Stimulated activated CD8-positive, alpha-beta memory T cell treated with anti-CD3 and anti-CD28 coated beads, Interleukin-7, amount 100 ng/mL, for 1 hour (primary cell): Measurements from ENCODE around the gene UBTD2.

Source experiments
- DNase-seq, 2 donors: peaks; one replicate each; pipeline ENCODE4 v3.0.0-alpha.2; 2020; ENCODE audit warnings: low read depth in 2 of 2

The UBTD2 gene

GRCh38 chr5:172194985-172195774, 88.4 kb downstream of the UBTD2 start:
- no peak for DNase-seq

DNA sequence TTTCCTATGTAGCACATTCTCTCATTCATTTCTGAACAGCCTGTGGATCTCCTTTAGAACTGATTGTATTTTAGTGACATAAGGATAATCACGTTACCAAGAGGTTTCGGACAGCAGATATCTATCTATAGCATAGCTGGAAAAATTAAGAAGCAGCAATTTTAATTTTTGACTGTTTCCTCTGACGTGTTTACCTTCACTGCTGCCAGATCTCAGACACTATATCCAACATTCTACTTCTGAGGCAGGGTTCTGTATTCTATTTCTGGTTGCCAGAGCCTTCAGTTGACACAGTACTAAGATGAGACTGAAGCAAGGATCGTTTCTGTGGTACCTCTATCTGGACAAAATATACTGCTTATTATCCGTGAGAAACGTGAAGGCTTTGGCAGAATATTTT, 89.7 kb downstream of the UBTD2 start, which contains the start of gene EFCAB9:
TSS of gene EFCAB9 (plus strand) at position 301 of the 400 bp plus-strand sequence. CDS start at position 302, 1 bp downstream.
- no peak for DNase-seq

GRCh38 chr5:172189693-172190296, 93.8 kb downstream of the UBTD2 start:
- DNase-seq: no peak

GRCh38 chr5:172188893-172189692, 94.5 kb downstream of the UBTD2 start:
- DNase-seq: no peak

DNA sequence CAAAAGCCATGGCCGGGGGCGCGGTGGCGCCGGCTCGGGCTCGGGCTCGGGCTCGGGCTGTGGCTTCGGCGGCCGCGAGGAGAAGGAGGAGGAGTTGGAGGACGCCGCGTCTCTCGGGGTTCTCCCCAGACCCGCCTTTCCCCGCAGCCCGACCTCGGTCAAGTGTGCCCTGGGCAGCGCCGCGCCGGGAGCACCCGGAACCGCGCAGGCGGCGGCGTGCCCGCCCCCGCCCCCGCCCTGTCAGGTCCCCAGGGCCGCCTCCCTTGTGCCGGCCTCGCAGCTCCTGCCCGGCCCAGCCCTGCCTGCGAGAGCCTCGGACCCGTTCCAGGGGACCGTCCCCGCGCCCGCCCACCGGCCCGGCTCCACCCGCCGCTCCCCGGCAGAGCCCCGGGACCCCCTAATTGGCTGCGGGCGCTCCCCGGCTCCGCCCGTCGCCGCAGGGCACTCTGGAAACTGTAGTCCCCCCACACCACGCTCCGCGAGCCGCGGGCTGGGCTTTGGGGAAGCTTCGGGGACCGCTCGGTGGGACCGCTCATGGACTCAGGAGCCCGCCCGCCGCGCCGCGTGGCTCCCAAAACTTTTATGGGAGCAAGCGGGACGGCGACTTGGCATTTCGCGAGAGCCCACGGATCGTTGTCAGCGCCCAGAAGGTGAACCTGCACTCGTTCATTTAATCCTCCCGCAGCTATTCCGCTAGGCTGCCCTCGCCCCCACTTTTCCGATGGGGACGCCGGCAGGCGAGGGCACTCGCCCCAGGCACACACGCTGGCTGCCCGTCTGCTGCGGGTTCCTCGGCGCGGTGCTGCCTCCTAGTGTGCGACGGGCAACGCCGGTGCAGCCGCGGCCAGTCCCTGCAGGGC, 95.3 kb downstream of the UBTD2 start, which contains the start of gene STK10:
TSS of gene STK10 (minus strand) at position 192 of the 860 bp plus-strand sequence. CDS start at position 10, 182 bp downstream.
- peak; percentile 72 to 78 for DNase-seq

DNA sequence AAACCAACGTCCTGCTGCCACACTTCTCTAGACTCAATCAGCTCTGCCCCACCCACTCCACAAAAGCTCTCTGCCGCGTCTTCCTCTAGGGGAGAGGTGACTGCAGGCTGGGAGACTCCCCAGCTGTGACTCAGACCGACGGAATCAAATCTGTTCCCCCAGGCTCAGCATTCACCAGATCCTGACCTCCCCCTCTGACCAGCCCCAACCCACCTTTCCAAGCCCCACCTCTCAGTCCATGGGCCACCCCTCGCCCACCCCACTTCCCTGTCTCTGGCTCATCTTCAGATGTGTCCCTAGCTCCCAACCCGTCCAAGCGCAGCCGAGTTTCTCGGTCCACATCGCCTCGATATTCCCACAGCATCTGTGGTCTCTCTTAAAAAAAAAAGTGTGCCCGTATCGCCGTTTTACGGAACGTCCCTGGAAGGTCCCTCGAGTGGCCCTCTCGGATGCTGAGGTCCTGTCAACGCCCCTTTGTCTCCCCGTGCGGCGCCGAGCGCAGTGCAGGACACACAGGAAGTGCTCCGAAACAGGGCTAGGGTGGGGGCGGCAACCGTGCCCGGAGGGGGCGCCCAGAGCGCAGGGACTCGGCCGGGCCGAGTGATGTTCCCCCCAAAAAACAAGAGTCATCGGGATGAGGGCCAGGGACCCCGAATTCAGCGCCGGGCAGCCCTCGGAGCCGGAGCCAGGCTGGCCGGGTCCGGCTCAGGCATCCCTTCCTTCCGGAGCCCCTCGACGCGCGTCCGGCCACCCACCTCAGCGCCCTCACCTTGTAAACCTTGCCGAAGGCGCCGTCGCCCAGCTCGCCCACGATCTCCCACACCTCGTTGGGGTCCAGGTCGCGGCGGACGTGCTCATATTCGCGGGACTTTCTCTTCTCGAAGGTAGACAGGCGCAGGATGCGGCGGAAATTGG, 96.2 kb downstream of the UBTD2 start:
- peak in 1 of 2 donors; percentile 51 for DNase-seq

GRCh38 chr5:172186114-172186695, 97.4 kb downstream of the UBTD2 start:
- DNase-seq: no peak

- DNase-seq: no peak
Measured at GRCh38 chr5:172185096-172185461, 98.5 kb downstream of the UBTD2 start.

DNA sequence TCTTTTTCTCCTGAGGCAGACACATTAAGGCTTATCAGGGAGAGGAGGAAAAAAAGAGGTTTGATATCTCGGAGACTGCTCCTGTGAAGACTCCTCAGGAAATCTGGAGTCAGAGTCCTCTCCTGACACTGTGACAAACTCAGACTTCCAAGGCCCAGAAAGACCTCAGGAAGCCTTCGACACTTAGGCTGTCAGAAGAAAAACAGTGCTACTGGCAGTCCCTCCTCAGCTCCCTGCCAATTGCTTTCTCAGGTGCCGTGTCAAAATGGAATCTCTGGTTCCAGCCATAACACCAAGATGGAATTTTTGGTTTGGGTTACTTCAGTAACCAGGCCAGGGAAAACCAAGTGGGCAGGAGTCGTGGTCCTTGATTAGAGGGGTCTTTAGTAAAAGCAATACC, 99.7 kb downstream of the UBTD2 start:
- no peak for DNase-seq

DNA sequence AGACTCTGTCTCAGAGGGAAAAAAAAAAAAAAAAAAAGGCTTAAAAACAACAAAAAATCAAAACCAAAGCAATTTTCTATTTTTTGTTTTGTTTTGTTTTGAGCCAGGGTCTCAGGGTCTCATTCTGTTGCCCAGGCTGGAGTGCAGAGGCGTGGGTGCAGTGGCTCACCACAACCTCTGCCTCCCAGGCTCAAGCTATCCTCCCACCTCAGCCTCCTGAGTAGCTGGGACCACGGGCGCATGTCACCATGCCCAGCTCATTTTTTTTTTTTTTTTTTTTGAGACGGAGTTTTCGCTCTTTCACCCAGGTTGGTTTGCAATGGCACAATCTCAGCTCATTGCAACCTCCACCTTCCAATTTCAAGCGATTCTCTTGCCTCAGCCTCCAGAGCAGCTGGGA, 101.3 kb downstream of the UBTD2 start:
- no peak for DNase-seq

DNA sequence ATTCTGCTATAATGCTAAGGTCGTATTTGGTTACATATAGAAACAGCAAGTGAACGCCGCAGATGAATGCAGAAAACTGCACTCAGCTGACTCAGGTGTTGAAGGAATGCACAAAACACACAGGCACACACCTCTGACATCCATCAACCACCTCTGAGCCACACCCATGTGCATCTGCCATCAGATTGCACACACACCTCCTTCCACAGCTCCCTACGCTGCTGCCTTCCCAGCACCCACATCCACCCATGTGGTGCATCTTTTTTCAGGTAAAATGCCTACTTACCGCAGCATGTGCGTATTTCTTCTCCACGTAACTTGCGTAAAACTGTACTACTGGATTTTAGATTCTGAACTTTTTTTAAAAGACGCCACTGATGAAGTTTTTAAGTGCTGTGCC, 102.6 kb downstream of the UBTD2 start:
- no peak for DNase-seq

GRCh38 chr5:172178991-172179989, 104.3 kb downstream of the UBTD2 start:
- no peak for DNase-seq

DNA sequence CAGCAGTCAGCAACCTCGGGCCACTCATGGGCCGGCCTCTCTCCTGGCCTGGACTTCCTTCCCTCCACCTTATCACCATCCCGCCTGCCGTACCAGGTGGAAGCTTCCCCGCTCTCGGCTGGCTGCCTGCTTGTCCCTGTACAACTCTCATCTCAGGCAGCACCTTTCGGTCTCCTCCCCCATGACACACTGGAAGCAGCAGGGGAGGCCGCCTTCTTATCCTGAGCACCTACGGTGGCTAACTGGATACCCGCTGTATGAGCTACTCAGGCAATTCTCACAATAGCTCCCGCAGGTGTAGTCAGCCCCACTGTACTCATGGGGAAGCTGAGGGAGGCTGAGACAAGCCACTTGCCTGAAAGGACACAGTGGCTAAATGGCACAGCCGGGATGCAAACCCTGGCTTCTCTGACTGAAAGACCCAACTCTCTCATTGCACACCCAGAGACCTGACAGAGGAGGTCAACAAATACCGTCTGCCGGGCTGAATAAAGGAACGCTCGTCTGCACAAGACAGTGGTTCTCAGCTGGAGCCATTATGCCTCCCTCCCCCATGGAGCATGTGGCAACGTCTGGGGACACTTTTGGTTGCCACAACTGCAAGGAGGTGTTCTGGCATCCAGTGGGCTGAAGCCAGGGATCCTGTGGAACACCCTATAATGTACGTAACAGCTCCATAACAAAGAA, 105.1 kb downstream of the UBTD2 start:
- DNase-seq: no peak

DNA sequence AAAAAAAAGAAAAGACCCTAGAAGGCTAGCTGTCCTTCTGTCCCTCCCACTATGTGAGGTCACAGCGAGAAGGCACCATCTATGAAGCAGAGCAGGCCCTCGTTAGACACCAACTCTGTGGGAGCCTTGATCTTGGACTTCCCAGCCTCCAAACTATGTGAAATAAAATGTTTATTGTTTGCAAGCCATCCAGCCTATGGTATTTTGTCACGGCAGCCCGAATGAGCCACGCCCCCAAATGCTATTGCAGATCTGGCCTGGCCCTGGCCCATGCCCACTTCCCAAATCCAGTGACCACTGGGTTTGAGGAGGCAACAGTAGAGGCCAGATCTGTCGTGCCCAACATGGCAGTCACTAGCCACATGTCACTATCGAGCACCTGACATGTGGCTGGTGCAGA, 106.4 kb downstream of the UBTD2 start:
- DNase-seq: no peak

- DNase-seq: peak; percentile 71 to 80
Measured at GRCh38 chr5:172175263-172175719, 108.3 kb downstream of the UBTD2 start.

DNA sequence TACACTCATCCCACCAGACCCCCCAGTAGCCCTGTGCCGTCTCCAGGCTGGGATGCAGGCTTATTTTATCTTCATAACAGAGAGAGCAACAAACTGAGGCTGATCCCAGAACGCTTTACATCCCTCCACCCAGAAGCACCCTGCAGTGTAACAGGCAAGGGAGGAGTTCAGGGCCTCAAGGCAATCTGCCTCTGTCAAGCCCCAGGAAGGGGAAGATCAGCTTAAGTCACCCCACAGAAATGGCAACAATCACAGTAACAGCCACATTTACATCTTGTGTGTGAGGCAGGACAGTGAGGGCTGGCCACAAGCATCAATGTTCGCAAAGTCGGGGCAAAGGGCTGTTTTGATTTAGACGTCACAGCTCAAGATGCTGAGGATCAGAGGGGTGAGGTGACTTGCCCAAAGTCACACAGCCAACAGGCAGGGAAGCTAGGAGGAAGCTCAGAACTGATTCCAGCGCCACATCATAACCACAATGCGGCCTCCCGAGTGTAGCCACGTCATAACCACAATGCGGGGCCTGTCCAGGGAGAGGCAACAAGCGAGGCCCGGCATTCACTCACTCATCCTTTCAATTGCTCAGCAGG, 109.9 kb downstream of the UBTD2 start:
- DNase-seq: peak in 1 of 2 donors; percentile 41

GRCh38 chr5:172172912-172173563, 110.5 kb downstream of the UBTD2 start:
- no peak for DNase-seq
